Osteocyte (in vitro differentiated cells): Measurements from ENCODE around the gene CCDC93. TPM values are rescaled to one million over a fixed set of nuclear protein-coding genes. Genes with fewer than 3 reads are reported as not detected.

Source experiments
- DNase-seq: peaks from one replicate; pipeline ENCODE4 v3.0.0; 2021; ENCODE audit warnings: mixed read lengths; ENCODE audit not compliant: unreplicated experiment; ENCODE audit errors: extremely low spot score
- H3K27ac Mint-ChIP-seq: one replicate; pipeline ENCODE4 v1.8.0; 2021; ENCODE audit warnings: mild to moderate bottlenecking, mixed read lengths; ENCODE audit not compliant: unreplicated experiment
- H3K27me3 Mint-ChIP-seq: one replicate; pipeline ENCODE4 v1.8.0; 2021; ENCODE audit warnings: mixed read lengths; ENCODE audit not compliant: unreplicated experiment
- H3K36me3 Mint-ChIP-seq: one replicate; pipeline ENCODE4 v1.8.0; 2021; ENCODE audit warnings: mixed read lengths; ENCODE audit not compliant: unreplicated experiment
- H3K4me1 Mint-ChIP-seq: one replicate; pipeline ENCODE4 v1.8.0; 2021; ENCODE audit warnings: mixed read lengths; ENCODE audit not compliant: unreplicated experiment
- H3K4me3 Mint-ChIP-seq: one replicate; pipeline ENCODE4 v1.8.0; 2021; ENCODE audit warnings: mild to moderate bottlenecking, moderate library complexity, mixed read lengths; ENCODE audit not compliant: unreplicated experiment
- H3K9me3 Mint-ChIP-seq: one replicate; pipeline ENCODE4 v1.8.0; 2021; ENCODE audit warnings: mixed read lengths; ENCODE audit not compliant: unreplicated experiment
- CTCF ChIP-seq: fragments of 200-600 bp; sonication (generic); IDR thresholded peaks from 2 replicates; pipeline ENCODE4 v1.5.0; 2021; ENCODE audit warnings: antibody characterized with exemption, mild to moderate bottlenecking, moderate library complexity
- total RNA-seq: library from RNA; stranded (reverse); gene quantifications from 2 replicates; pipeline ENCODE4 v1.2.1, GENCODE V29; 2021

CCDC93 gene
- total RNA-seq, 1 donor from 2014 or later = 23.3 TPM

GRCh38 chr2:117936871-117937428, 76.9 kb downstream of the CCDC93 start:
- no peaks in the 10 kb centered on the region for H3K27me3 Mint-ChIP-seq
- no peaks in the 10 kb centered on the region for H3K9me3 Mint-ChIP-seq
- H3K4me3 Mint-ChIP-seq = no peak overlapping the region
- no peaks in the 10 kb centered on the region for H3K4me1 Mint-ChIP-seq
- no peak for DNase-seq
- peaks cover 58% of the 10 kb centered on the region for H3K36me3 Mint-ChIP-seq
- H3K27ac Mint-ChIP-seq = no peak overlapping the region
- TF ChIP-seq CTCF = no peak

GRCh38 chr2:117935954-117936353, 77.9 kb downstream of the CCDC93 start:
- no peaks in the 10 kb centered on the region for H3K27me3 Mint-ChIP-seq
- no peak overlapping the region for H3K4me3 Mint-ChIP-seq
- DNase-seq = no peak
- no peak overlapping the region for H3K27ac Mint-ChIP-seq
- H3K36me3 Mint-ChIP-seq = peaks cover 65% of the 10 kb centered on the region
- H3K4me1 Mint-ChIP-seq = no peaks in the 10 kb centered on the region
- no peak for TF ChIP-seq CTCF
- H3K9me3 Mint-ChIP-seq = no peaks in the 10 kb centered on the region

- Mint-ChIP-seq H3K36me3 (peaks cover 64% of the 10 kb centered on the region), H3K4me3 (no peak overlapping the region), H3K9me3 (no peaks in the 10 kb centered on the region), H3K4me1 (no peaks in the 10 kb centered on the region), H3K27ac (no peak overlapping the region), H3K27me3 (no peaks in the 10 kb centered on the region)
- no peak for DNase-seq
- TF ChIP-seq CTCF = no peak
Observed at GRCh38 chr2:117935456-117935855, 78.4 kb downstream of the CCDC93 start.

- Mint-ChIP-seq H3K27ac (no peak overlapping the region), H3K4me3 (no peak overlapping the region), H3K9me3 (no peaks in the 10 kb centered on the region), H3K27me3 (no peaks in the 10 kb centered on the region), H3K4me1 (no peaks in the 10 kb centered on the region), H3K36me3 (peaks cover 67% of the 10 kb centered on the region)
- no peak for TF ChIP-seq CTCF
- no peak for DNase-seq
Observed at GRCh38 chr2:117933884-117934354, 80.0 kb downstream of the CCDC93 start.

GRCh38 chr2:117931978-117932377, 81.9 kb downstream of the CCDC93 start:
- no peak for DNase-seq
- H3K27me3 Mint-ChIP-seq = no peaks in the 10 kb centered on the region
- no peak overlapping the region for H3K27ac Mint-ChIP-seq
- no peak overlapping the region for H3K4me3 Mint-ChIP-seq
- H3K36me3 Mint-ChIP-seq = peaks cover 73% of the 10 kb centered on the region
- no peaks in the 10 kb centered on the region for H3K4me1 Mint-ChIP-seq
- no peak for TF ChIP-seq CTCF
- H3K9me3 Mint-ChIP-seq = no peaks in the 10 kb centered on the region
